ENCODE measurements around the gene TNFRSF1A.

DNA sequence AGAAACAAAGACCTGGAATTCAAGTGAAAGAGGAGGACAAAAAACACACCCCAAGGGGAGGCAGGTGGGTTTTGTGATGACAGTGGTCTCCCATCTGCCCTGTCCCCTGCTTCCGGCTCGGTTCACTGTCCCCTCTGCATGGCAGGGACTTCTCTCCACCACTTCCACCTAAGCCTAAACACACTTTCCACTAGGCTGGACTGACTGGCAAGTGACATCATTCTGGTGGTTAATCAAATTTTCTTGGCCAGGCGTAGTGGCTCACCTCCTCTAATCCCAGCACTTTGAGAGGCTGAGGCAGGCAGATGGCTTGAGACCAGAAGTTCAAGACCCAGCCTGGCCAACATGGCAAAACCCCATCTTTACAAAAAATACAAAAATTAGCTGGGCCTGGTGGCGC lies 19.5 kb downstream of the TNFRSF1A start:
- TF ChIP-seq, protein P1, sequence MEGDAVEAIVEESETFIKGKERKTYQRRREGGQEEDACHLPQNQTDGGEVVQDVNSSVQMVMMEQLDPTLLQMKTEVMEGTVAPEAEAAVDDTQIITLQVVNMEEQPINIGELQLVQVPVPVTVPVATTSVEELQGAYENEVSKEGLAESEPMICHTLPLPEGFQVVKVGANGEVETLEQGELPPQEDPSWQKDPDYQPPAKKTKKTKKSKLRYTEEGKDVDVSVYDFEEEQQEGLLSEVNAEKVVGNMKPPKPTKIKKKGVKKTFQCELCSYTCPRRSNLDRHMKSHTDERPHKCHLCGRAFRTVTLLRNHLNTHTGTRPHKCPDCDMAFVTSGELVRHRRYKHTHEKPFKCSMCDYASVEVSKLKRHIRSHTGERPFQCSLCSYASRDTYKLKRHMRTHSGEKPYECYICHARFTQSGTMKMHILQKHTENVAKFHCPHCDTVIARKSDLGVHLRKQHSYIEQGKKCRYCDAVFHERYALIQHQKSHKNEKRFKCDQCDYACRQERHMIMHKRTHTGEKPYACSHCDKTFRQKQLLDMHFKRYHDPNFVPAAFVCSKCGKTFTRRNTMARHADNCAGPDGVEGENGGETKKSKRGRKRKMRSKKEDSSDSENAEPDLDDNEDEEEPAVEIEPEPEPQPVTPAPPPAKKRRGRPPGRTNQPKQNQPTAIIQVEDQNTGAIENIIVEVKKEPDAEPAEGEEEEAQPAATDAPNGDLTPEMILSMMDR (IDR thresholded peaks at IDR 0.05), result no peak
- TF ChIP-seq POLR2A (IDR thresholded peaks at IDR 0.05), result no peak
